CD14-positive monocyte (primary cell): ENCODE results near the gene JPH2. TPM values are rescaled to one million over a fixed set of nuclear protein-coding genes. Genes with fewer than 3 reads are reported as not detected.

ENCODE experiments used
- DNase-seq, 3 donors: peaks; one replicate each; pipeline ENCODE4 v3.0.0-alpha.2; 2011 to 2022
- H2AFZ ChIP-seq: 2 replicates; pipeline ENCODE4 v1.6.0; 2012; ENCODE audit warnings: mild to moderate bottlenecking, low read depth, low read length, inconsistent platforms; ENCODE audit not compliant: insufficient read depth, poor library complexity, severe bottlenecking
- H3K27ac ChIP-seq, 2 donors: 1 replicate in 1 of 2; 2 replicates in 1 of 2; pipeline ENCODE4 v1.5.1; 2012 to 2013; ENCODE audit warnings: low read length in 2 of 2, control low read depth in 1 of 2, inconsistent platforms in 1 of 2, low read depth in 1 of 2, mild to moderate bottlenecking in 1 of 2
- H3K27me3 ChIP-seq, 2 donors: one replicate each; pipeline versions ENCODE4 v1.6.0 to v1.6.1; 2011 to 2013; ENCODE audit warnings: low read length in 2 of 2; ENCODE audit not compliant: control insufficient read depth in 2 of 2, insufficient read depth in 2 of 2
- H3K36me3 ChIP-seq, 2 donors: replicated peaks in 1 of 2; 1 replicate in 1 of 2; 2 replicates in 1 of 2; pipeline versions ENCODE4 v1.5.1 to v1.6.1; 2012 to 2013; ENCODE audit warnings: low read length in 2 of 2, control low read depth in 1 of 2, inconsistent platforms in 1 of 2, mild to moderate bottlenecking in 1 of 2; ENCODE audit not compliant: insufficient read depth in 2 of 2, control insufficient read depth in 1 of 2
- H3K4me1 ChIP-seq, 2 donors: 1 replicate in 1 of 2; 2 replicates in 1 of 2; pipeline versions ENCODE4 v1.5.1 to v1.6.1; 2012 to 2013; ENCODE audit warnings: low read length in 2 of 2, control low read depth in 1 of 2, inconsistent platforms in 1 of 2, mild to moderate bottlenecking in 1 of 2, moderate library complexity in 1 of 2; ENCODE audit not compliant: insufficient read depth in 2 of 2, control insufficient read depth in 1 of 2
- H3K4me2 ChIP-seq: replicated peaks from 2 replicates; pipeline ENCODE3; 2012; ENCODE audit warnings: low read length, moderate library complexity, mild to moderate bottlenecking; ENCODE audit not compliant: poor library complexity, severe bottlenecking; ENCODE audit errors: extremely low read depth
- H3K4me3 ChIP-seq, 3 experiments: fragments of 200-600 bp in 1 of 3; sonication (generic) in 1 of 3; replicated peaks in 1 of 3; 1 replicate in 2 of 3; 2 replicates in 1 of 3; pipeline ENCODE4 v1.5.1; 2011 to 2013; ENCODE audit warnings: low read length in 3 of 3, mild to moderate bottlenecking in 3 of 3, control low read depth in 2 of 3, low read depth in 2 of 3, inconsistent platforms in 1 of 3, moderate library complexity in 1 of 3
- H3K79me2 ChIP-seq: 2 replicates; pipeline ENCODE4 v1.6.0; 2012; ENCODE audit warnings: mild to moderate bottlenecking, control low read depth, inconsistent platforms, low read length, moderate library complexity; ENCODE audit not compliant: insufficient read depth
- H3K9ac ChIP-seq: 2 replicates; pipeline ENCODE4 v1.6.0; 2017; ENCODE audit warnings: low read length, mild to moderate bottlenecking; ENCODE audit not compliant: insufficient read depth, poor library complexity, severe bottlenecking
- H3K9me3 ChIP-seq, 2 donors: replicated peaks in 1 of 2; 1 replicate in 1 of 2; 2 replicates in 1 of 2; pipeline versions ENCODE4 v1.5.1 to v1.6.1; 2012 to 2013; ENCODE audit warnings: low read length in 2 of 2, control low read depth in 1 of 2; ENCODE audit not compliant: control insufficient read depth in 1 of 2, insufficient read depth in 1 of 2
- H4K20me1 ChIP-seq: 2 replicates; pipeline ENCODE4 v1.6.0; 2012; ENCODE audit warnings: mild to moderate bottlenecking, low read length, control low read depth, moderate library complexity; ENCODE audit not compliant: insufficient read depth
- H3K27ac Mint-ChIP-seq, 7 donors: one replicate each; pipeline ENCODE4 v1.8.0; 2020; ENCODE audit warnings: mild to moderate bottlenecking in 7 of 7, mixed read lengths in 7 of 7, moderate library complexity in 6 of 7, inconsistent platforms in 2 of 7
- H3K27me3 Mint-ChIP-seq, 3 donors: one replicate each; pipeline ENCODE4 v1.8.0; 2021 to 2022; ENCODE audit warnings: low read depth in 3 of 3, mild to moderate bottlenecking in 3 of 3, mixed read lengths in 3 of 3, moderate library complexity in 3 of 3, inconsistent platforms in 1 of 3
- H3K36me3 Mint-ChIP-seq, 2 donors: one replicate each; pipeline ENCODE4 v1.8.0; 2020; ENCODE audit warnings: mixed read lengths in 2 of 2, inconsistent platforms in 1 of 2, mild to moderate bottlenecking in 1 of 2
- H3K4me1 Mint-ChIP-seq: one replicate; pipeline ENCODE4 v1.8.0; 2020; ENCODE audit warnings: mild to moderate bottlenecking, mixed read lengths
- H3K4me3 Mint-ChIP-seq, 2 donors: one replicate each; pipeline ENCODE4 v1.8.0; 2020; ENCODE audit warnings: mild to moderate bottlenecking in 2 of 2, mixed read lengths in 2 of 2, moderate library complexity in 1 of 2
- H3K9me3 Mint-ChIP-seq, 7 donors: one replicate each; pipeline ENCODE4 v1.8.0; 2020 to 2022; ENCODE audit warnings: mixed read lengths in 7 of 7, mild to moderate bottlenecking in 6 of 7, moderate library complexity in 6 of 7, inconsistent platforms in 2 of 7
- CTCF ChIP-seq: fragments of 200-600 bp; IDR thresholded peaks from one replicate; pipeline ENCODE4 v1.8.0; 2022; ENCODE audit warnings: antibody characterized with exemption, mild to moderate bottlenecking
- WGBS: methylation state at CpG from one replicate; pipeline ENCODE4 v1.1.5; 2013; ENCODE audit warnings: missing lambda C conversion rate; ENCODE audit not compliant: insufficient coverage; 5-methylcytosine and 5-hydroxymethylcytosine counted together
- intact Hi-C, 2 donors: fragments of 100-400 bp; cut with micrococcal nuclease; formaldehyde crosslinking; loops; one replicate each; pipeline versions ENCODE4 v1.15.0 to v1.15.1; 2023
- polyA plus RNA-seq, 3 donors: library from polyadenylated mRNA; depleted of rRNA in 1 of 3; unstranded in 2 of 3; stranded (reverse) in 1 of 3; fragments of 300-500 nt in 2 of 3; fragments of >200 nt in 1 of 3; fragmentation: Illumina TruSeq in 2 of 3; gene quantifications; 1 replicate in 2 of 3; 2 replicates in 1 of 3; pipeline ENCODE4 v1.2.3, GENCODE V29; 2012 to 2021

JPH2 gene
- polyA plus RNA-seq, 3 donors: not detected

GRCh38 chr20:44173116-44173515 is 13.9 kb downstream of the JPH2 start:
- no peak for DNase-seq
- H3K36me3 Mint-ChIP-seq: no peaks in the 10 kb centered on the region
- no peak overlapping the region for H3K4me3 Mint-ChIP-seq
- Histone ChIP-seq H3K79me2 (no peaks in the 10 kb centered on the region), H4K20me1 (no peaks in the 10 kb centered on the region), H2AFZ (no peak overlapping the region), H3K9me3 (no peaks in the 10 kb centered on the region), H3K36me3 (no peaks in the 10 kb centered on the region), H3K27me3 (peaks cover 21 to 24% of the 10 kb centered on the region in 2 donors), H3K4me1 (no peaks in the 10 kb centered on the region), H3K4me3 (no peak overlapping the region), H3K27ac (no peak overlapping the region), H3K4me2 (no peak overlapping the region), H3K9ac (no peak overlapping the region)
- intact Hi-C loops: no loop called here
- H3K9me3 Mint-ChIP-seq: peaks cover 0 to 4% (median 0%) of the 10 kb centered on the region in 7 donors
- H3K4me1 Mint-ChIP-seq: no peaks in the 10 kb centered on the region
- no peak for TF ChIP-seq CTCF
- no peak overlapping the region for H3K27ac Mint-ChIP-seq
- peaks cover 21 to 28% (median 25%) of the 10 kb centered on the region in 3 donors for H3K27me3 Mint-ChIP-seq
- WGBS: 84% methylated on average over 5 of the region's 5 CpGs

GRCh38 chr20:44172572-44172950 is 14.4 kb downstream of the JPH2 start:
- TF ChIP-seq CTCF: no peak
- no peak overlapping the region for H3K4me3 ChIP-seq
- peaks cover 0 to 4% (median 0%) of the 10 kb centered on the region in 7 donors for H3K9me3 Mint-ChIP-seq
- H3K36me3 ChIP-seq: no peaks in the 10 kb centered on the region
- no peak overlapping the region for H3K27ac Mint-ChIP-seq
- no peaks in the 10 kb centered on the region for H3K9me3 ChIP-seq
- no peaks in the 10 kb centered on the region for H3K4me1 Mint-ChIP-seq
- no peak overlapping the region for H3K4me3 Mint-ChIP-seq
- H3K27me3 ChIP-seq: peaks cover 24% of the 10 kb centered on the region in 2 donors
- WGBS: no CpG with 5 or more reads among the region's 2 CpGs
- H3K4me1 ChIP-seq: no peaks in the 10 kb centered on the region
- peaks cover 21 to 28% (median 25%) of the 10 kb centered on the region in 3 donors for H3K27me3 Mint-ChIP-seq
- no peak overlapping the region for H3K4me2 ChIP-seq
- no peaks in the 10 kb centered on the region for H3K36me3 Mint-ChIP-seq
- no peak overlapping the region for H2AFZ ChIP-seq
- H4K20me1 ChIP-seq: no peaks in the 10 kb centered on the region
- H3K9ac ChIP-seq: no peak overlapping the region
- DNase-seq: no peak
- H3K79me2 ChIP-seq: no peaks in the 10 kb centered on the region
- intact Hi-C loops: no loop called here
- no peak overlapping the region for H3K27ac ChIP-seq
